NCI-H1092 (cell line): ENCODE data around the gene TECPR2.
"Not testable (repeated sequence)": the region's sequence is repeated elsewhere in the genome, so short reads cannot be mapped to it uniquely, and the experiment has no call there.

Experiments used
- DNase-seq: peaks from one replicate; lab custom pipeline; 2025; lab: John Stamatoyannopoulos, UW

Gene TECPR2

DNA sequence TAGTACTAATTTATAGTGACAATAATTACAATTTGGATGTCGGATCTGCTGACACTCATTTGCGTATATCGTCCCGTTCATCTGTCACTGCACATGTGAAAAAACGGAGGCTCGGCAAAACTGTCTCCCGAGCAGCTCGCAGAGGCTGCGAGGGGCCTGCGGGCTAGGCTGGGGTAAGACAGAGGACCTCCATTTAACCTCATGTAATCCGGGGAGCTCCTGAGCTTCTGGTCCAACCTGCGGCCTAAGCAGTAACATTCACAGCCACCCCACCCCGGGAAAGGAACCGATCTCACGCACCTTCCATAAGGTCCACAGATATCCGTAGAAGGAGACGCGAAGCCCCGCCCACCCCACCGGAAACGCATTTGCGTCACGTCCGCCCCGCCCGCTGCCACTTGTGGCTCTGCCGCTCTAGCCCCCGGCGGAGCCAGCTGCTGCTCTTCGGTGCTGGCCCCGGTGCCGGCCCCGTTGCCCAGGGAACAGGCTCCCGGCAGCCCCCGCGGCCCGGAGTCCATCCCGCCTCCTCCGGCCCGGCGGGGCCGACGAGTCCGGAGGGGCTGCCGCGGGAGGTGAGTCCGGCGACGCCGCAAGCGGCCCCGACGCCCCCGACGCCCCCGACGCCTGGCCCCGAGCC lies at the start of gene TECPR2, which contains the start of gene CINP:
TECPR2 (plus strand) TSS at position 397 of the 637 bp plus-strand sequence. CDS start 13,781 bp downstream, outside the sequence.
CINP (minus strand) TSS at position 346 of the 637 bp plus-strand sequence; CDS start at position 307, 39 bp downstream.
- DNase-seq = peak; percentile 95

DNA sequence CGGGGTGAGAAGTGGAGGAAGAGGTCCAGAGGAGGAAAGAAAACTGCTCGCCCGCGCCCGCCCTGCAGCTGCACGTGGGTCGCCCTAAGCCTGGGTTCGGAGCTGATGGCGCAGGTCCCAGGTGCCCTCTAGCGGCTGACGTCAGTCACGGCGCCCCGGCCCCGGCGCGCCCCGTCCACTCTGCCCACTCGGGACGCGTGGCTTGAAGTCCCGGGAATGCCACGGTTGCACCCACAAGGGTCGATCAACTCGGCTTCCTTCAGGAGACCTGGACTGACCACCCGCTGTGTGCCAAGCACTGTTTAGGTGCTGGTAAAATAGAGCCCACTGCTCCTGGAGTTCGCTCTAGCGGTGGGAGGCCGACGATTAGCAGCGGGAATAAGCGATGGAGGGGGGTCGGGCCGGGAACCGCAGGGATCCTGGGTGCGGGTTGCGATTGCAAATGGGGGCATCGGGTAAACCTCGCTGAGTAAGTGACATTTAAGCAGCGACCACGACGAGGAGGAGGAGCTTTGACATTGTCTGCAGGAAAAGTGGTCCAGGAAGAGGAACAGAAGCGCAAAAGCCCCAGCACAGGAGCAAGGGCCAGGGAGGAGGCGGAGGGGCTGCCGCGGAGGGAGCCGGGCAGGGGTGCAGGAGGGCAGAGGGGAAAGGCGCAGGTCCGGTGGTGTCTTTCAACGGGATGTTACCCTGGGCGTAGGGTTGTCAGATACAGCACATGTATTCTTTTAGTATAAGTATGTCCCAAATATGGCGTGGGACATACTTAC lies 48.3 kb upstream of the TECPR2 start:
- DNase-seq = peak; percentile 54

- DNase-seq = no peak
These were observed 47.6 kb upstream of the TECPR2 start for GRCh38 chr14:102315121-102315520.

GRCh38 chr14:102316338-102316742 lies 46.4 kb upstream of the TECPR2 start:
- DNase-seq = peak; percentile 26

- DNase-seq = peak; percentile 71
These were observed 45.8 kb upstream of the TECPR2 start for GRCh38 chr14:102316743-102317563.

GRCh38 chr14:102317564-102318248 lies 45.0 kb upstream of the TECPR2 start:
- DNase-seq = peak; percentile 19

DNA sequence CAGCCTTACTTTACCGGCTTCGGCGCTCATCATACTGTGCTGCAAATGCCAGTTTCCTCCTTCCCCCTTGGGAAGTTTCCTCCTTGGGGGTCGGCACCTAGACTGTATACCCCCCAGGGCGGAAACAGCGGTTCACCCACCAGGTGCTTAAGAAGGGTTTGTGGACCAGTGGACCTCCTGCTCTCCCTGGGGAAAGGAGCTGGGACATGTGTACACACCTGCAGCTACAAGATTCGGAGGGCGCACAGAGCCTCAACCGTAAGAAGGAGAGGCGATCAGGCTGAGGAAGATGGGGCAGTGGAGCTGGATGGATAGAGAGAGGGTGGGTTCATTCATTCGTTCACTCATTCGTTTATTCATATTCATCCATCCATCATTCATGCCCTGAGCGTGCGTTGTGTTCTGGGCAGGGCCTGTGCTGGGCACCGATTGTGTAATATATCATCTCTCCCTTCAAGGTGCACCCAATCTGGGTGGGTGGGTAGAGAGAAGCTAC lies 43.9 kb upstream of the TECPR2 start:
- no peak for DNase-seq

GRCh38 chr14:102319351-102320032 lies 43.2 kb upstream of the TECPR2 start, which contains the start of gene ZNF839:
TSS of gene ZNF839 (plus strand) at chr14:102319746. CDS start at chr14:102319766, 20 bp downstream.
- DNase-seq = peak; percentile 84

DNA sequence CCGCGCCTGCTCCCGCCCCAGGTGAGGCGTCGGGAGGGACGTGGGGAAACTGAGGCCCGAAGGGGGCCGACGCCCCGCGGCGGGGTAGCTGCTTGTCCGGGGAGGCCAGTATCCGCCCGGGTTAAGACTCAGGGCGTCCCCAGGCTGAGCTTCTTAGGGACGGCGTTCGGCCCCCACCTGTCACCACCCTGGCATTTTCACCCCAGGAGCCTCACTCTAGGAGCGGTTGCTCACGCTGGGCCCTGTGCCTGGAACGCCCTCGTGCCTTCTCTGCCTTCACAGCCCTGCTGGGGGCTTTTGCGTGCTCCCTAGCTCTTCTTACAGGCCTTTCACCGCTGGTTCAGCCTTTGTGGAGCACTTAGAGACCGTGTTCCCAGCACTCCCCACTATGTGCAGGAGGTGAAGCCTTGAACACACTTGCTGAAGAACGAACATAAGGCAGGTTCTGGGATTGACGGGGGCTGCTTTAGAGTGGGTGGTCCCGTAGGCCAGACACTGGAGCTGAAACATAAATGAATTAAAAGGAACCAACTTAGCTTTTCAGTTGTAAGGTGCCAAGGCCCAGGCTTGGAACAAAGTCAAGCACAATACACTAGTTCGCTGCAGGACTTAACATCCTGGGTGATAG lies 42.6 kb upstream of the TECPR2 start:
- peak; percentile 45 for DNase-seq

GRCh38 chr14:102320671-102321455 lies 41.9 kb upstream of the TECPR2 start:
- no peak for DNase-seq

- DNase-seq = no peak
These were observed 41.0 kb upstream of the TECPR2 start for GRCh38 chr14:102321456-102322422.

- DNase-seq = peak; percentile 5
These were observed 39.6 kb upstream of the TECPR2 start for GRCh38 chr14:102323102-102323501.

DNA sequence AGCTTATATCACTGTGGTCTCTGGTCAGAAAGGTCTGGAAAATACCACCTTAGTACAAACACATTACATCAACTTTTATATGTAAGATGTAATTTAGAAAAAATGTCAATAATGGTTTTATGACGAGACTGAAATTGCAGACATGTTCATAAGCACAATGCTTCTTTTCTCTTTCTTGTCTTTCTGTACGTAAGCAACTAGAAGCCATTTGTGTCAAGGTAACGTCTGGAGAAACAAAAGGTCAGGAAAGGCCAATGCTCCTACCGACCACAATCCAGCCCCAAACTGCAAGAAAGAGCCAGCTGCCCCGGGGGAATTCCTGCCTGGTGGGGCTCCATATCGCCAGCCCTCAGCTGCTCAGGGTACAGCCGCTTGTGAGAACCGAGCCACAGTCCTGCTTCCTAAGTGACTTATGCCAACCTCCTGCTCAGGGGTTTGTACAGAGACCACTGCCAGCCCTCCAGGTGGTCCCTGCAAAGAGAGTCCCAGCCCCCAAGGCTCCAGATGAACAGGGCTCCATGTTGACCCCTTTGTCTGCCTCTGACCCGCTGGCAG lies 36.9 kb upstream of the TECPR2 start:
- DNase-seq = no peak

GRCh38 chr14:102326583-102326982 lies 36.2 kb upstream of the TECPR2 start:
- no peak for DNase-seq

DNA sequence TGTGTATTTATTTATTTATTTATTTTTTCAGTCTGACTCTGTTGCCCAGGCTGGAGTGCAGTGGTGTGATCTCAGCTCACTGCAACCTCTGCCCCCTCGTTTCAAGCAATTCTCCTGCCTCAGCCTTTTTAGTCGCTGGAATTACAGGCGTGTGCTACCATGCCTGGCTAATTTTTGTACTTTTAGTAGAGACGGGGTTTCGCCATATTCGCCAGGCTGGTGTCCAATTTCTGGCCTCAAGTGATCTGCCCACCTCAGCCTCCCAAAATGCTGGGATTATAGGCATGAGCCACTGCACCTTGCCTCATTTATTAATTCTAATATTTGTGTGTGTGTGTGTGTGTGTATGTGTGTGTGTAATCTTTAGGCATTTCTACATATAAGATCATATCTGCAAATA lies 33.4 kb upstream of the TECPR2 start:
- DNase-seq = not testable (repeated sequence)

GRCh38 chr14:102330806-102331205 lies 31.9 kb upstream of the TECPR2 start:
- no peak for DNase-seq

- no peak for DNase-seq
These were observed 29.4 kb upstream of the TECPR2 start for GRCh38 chr14:102333390-102333789.
